ENCODE measurements around the gene AGK. TPM values are rescaled to one million over a fixed set of nuclear protein-coding genes. Genes with fewer than 3 reads are reported as not detected.

Gene AGK
- total RNA-seq, 1 donor from 2014 or later = 18.8 TPM

GRCh38 chr7:141704112-141704511, 152.9 kb downstream of the AGK start:
- no peak overlapping the region for H3K27ac ChIP-seq (ENCODE audit: low read depth, low read length)

GRCh38 chr7:141704741-141705140, 153.5 kb downstream of the AGK start:
- Histone ChIP-seq H3K4me3 (ENCODE audit: low read length in 3 of 3) (no peak overlapping the region), H3K36me3 (ENCODE audit: control insufficient read depth in 3 of 3, insufficient read depth in 3 of 3, low read length in 3 of 3) (no peaks in the 10 kb centered on the region), H3K4me1 (ENCODE audit: control insufficient read depth in 3 of 3, insufficient read depth in 3 of 3, low read length in 3 of 3) (peaks cover 3 to 24% (median 12%) of the 10 kb centered on the region in 3 donors), H3K9ac (ENCODE audit: low read depth in 1 of 3, low read length in 3 of 3) (no peak overlapping the region), H3K27me3 (ENCODE audit: control insufficient read depth in 3 of 3, insufficient read depth in 3 of 3, low read length in 3 of 3) (no peaks in the 10 kb centered on the region), H3K9me3 (ENCODE audit: control insufficient read depth in 3 of 3, low read length in 3 of 3) (no peaks in the 10 kb centered on the region), H3K27ac (ENCODE audit: low read depth, low read length) (no peak overlapping the region)

More at GRCh38 chr7:141704112-141704511, 152.9 kb downstream of the AGK start:
- Histone ChIP-seq H3K4me3 (ENCODE audit: low read length in 3 of 3) (no peak overlapping the region), H3K9me3 (ENCODE audit: control insufficient read depth in 3 of 3, low read length in 3 of 3) (no peaks in the 10 kb centered on the region), H3K27me3 (ENCODE audit: control insufficient read depth in 3 of 3, insufficient read depth in 3 of 3, low read length in 3 of 3) (no peaks in the 10 kb centered on the region), H3K9ac (ENCODE audit: low read depth in 1 of 3, low read length in 3 of 3) (no peak overlapping the region), H3K4me1 (ENCODE audit: control insufficient read depth in 3 of 3, insufficient read depth in 3 of 3, low read length in 3 of 3) (peaks cover 3 to 21% (median 9%) of the 10 kb centered on the region in 3 donors), H3K36me3 (ENCODE audit: control insufficient read depth in 3 of 3, insufficient read depth in 3 of 3, low read length in 3 of 3) (no peaks in the 10 kb centered on the region)

Other genes with a start within 250 kb of the AGK start
- 11.5 TPM for gene DENND11, start 150.8 kb downstream of the AGK start, total RNA-seq
- not detected for gene WEE2, start 156.9 kb downstream of the AGK start, total RNA-seq
- gene SSBP1, start 186.9 kb downstream of the AGK start, total RNA-seq = 101 TPM
- gene TAS2R3, start 212.7 kb downstream of the AGK start, total RNA-seq = 3.7 TPM
- 4.2 TPM for gene TAS2R4, start 225.3 kb downstream of the AGK start, total RNA-seq
- gene TAS2R5, start 238.8 kb downstream of the AGK start, total RNA-seq = 0.52 TPM